22Rv1 (cell line): ENCODE data around the gene ZNF8.
A peak's percentile ranks its signal among the peaks of the same experiment; 100 is the strongest.

Source experiments
- H3K27ac ChIP-seq: fragments of 450-650 bp; 2 replicates; pipeline ENCODE4 v1.5.1; 2017
- ZFX ChIP-seq: fragments of 450-650 bp; IDR thresholded peaks from 2 replicates; pipeline ENCODE4 v1.6.1; 2017; ENCODE audit warnings: antibody characterized with exemption, borderline replicate concordance
- TF ChIP-seq, protein P1 (sequence below): fragments of 450-650 bp; IDR thresholded peaks from 2 replicates; pipeline ENCODE4 v1.5.1; 2017; ENCODE audit warnings: mild to moderate bottlenecking

The ZNF8 gene

DNA sequence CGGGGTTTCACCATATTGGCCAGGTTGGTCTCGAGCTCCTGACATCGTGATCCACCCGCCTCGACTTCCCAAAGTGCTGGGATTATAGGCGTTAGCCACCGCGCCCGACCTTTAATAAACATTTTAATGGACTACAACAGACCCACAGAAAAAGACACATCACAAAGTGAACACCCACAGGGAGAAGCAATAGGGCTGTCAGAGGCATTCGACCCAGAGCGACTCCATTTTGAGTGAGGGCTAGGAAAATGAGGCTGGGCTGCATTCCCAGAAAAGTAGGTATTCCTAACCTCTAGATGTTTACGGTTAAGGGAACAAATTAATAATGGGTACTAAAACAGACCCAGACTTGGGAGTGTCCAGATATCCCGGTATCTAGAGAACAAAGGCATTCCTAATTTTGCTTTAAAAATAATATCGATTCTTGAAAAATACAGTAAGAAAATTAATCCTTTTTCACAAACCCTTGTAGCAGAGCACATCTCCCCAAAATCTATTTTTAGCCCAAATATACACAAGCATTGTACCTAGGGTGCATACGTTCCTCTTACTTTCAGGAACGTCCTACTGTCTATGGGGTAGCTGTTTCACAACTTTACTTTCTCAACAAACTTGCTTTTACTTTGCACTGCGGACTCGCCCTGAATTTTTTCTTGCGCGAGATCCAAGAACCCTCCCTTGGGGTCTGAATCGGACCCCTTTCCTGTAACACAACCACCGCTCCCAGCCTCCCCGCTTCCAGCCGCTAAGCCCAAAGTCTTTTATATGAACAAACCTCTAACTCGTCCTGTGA is 811 bp upstream of the ZNF8 start:
- H3K27ac ChIP-seq, result peak overlapping the region; percentile 70
- no peak for TF ChIP-seq ZFX
- TF ChIP-seq, protein P1, sequence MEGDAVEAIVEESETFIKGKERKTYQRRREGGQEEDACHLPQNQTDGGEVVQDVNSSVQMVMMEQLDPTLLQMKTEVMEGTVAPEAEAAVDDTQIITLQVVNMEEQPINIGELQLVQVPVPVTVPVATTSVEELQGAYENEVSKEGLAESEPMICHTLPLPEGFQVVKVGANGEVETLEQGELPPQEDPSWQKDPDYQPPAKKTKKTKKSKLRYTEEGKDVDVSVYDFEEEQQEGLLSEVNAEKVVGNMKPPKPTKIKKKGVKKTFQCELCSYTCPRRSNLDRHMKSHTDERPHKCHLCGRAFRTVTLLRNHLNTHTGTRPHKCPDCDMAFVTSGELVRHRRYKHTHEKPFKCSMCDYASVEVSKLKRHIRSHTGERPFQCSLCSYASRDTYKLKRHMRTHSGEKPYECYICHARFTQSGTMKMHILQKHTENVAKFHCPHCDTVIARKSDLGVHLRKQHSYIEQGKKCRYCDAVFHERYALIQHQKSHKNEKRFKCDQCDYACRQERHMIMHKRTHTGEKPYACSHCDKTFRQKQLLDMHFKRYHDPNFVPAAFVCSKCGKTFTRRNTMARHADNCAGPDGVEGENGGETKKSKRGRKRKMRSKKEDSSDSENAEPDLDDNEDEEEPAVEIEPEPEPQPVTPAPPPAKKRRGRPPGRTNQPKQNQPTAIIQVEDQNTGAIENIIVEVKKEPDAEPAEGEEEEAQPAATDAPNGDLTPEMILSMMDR, result no peak

DNA sequence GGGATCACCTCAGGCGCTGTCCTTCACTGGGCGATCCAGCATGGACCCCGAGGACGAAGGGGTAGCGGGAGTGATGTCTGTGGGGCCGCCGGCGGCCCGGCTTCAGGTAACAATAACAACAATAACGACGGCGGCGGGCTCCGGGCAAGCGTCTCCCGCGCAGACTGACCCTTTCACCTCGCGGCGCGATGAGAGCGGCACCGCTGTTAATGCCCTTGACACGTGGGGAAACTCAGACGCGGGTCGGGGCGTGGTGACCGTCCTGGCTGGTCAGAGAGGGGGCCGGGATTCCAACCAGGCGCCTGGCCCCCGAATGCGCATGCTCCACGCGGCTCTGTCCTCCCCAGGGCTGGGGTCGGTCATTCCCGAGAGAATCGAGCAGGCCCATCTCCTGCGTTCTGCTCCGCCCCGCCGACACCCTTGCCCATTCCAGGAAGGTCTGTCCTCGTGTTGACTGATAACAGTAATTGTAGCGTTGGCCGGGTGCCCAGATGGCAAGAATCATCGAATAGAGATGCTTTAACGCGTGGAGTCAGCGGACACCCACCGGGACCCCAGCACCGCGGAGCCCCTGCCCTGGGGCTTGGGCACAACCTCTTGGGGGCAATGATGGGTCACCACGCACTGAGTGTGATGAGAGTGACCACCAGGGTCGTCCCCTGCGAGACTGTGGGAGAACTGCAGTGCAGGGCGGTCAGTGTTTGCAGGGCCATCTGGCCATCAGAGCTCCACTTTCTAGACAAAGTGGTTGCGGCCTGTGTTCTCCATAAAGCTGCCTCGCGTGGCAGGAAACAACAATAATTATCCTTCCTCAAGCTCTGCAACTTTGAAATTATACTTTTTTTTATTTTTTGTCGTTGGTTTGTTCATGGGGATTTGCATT is 528 bp downstream of the ZNF8 start:
- no peak for TF ChIP-seq ZFX
- TF ChIP-seq, protein P1, result no peak
- H3K27ac ChIP-seq, result peak overlapping the region; percentile 70

DNA sequence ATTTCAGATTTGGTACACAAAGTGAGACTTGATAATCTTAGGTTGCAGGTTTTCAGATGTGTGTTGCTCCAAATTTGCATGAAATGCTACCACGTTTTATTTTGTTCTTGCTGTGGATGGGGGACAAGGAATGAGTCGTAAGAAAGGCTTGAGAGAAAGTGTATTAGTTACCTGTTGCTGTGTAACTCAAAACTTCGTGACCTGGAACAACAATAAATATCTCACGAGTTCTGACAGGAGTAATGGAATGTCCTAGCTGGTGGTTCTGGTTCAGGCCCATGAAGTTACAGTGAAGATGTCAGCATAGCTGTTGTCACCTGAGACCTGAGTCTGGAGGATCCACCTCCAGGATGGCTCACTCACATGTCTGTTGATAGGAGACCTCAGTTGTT is 1.2 kb downstream of the ZNF8 start:
- TF ChIP-seq, protein P1, result no peak
- TF ChIP-seq ZFX, result no peak
- no peak overlapping the region for H3K27ac ChIP-seq

DNA sequence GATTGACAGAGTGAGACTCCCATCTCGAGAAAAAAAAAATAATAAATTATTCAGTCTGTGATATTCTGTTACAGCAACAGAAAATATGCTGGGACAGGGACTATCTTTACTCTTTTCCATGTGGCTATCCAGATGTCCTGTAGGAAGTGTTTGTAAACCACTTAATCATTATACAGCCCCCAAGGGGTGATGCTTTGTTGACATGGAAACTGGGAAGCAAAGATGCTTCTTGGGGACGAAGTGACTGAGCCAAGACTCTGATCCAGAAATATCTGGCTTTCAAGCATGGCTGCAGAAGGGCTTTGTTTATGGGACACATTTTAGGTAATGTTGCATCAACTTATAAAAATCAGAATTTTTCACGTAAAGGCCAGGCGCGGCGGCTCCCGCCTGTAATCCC is 5.4 kb downstream of the ZNF8 start:
- TF ChIP-seq ZFX, result no peak
- TF ChIP-seq, protein P1, result no peak

DNA sequence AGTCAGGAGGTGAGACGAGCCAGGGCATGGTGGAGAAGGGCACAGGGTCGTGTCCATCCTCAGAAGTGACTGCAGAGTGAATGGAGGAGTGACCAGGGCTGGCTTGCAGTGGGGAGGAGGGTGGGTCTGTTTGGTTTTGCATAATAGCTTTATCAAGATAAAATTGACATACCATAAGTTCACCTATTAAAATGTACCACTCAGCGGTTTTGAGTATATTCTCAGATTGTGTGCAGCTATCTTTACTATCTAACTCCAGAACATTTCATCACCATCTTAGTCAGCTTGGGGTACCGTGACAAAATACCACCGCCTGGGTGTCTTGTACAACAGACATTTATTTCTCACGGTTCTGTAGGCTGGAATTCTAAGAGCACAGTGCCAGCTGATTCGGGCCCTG is 13.2 kb downstream of the ZNF8 start:
- H3K27ac ChIP-seq, result no peak overlapping the region
- TF ChIP-seq, protein P1, result no peak
- no peak for TF ChIP-seq ZFX

More for the DNA sequence above, 5.4 kb downstream of the ZNF8 start:
- H3K27ac ChIP-seq, result no peak overlapping the region

DNA sequence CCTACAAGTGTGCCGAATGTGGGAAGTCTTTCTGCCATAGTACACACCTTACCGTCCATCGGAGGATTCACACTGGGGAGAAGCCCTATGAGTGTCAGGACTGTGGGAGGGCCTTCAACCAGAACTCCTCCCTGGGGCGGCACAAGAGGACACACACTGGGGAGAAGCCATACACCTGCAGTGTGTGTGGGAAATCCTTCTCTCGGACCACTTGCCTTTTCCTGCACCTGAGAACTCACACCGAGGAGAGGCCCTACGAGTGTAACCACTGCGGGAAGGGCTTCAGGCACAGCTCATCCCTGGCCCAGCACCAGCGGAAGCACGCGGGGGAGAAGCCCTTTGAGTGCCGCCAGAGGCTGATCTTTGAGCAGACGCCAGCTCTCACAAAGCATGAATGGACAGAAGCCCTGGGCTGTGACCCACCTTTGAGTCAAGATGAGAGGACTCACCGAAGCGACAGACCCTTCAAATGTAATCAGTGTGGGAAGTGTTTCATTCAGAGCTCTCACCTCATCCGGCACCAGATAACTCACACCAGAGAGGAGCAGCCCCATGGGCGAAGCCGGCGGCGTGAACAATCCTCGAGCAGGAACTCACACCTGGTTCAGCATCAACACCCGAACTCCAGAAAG is 16.1 kb downstream of the ZNF8 start:
- no peak for TF ChIP-seq ZFX
- TF ChIP-seq, protein P1, result no peak
- no peak overlapping the region for H3K27ac ChIP-seq
